Endometrial microvascular endothelial cells (primary cell): ENCODE data around the gene CCNF. TPM values are rescaled to one million over a fixed set of nuclear protein-coding genes. Genes with fewer than 3 reads are reported as not detected.

ENCODE experiments used
- in situ Hi-C: cut with HindIII; loops from 2 replicates; pipeline ENCODE4 v1.10.0; 2017; ENCODE audit warnings: low sequenced_read_pairs, low pct_unique_long_range_greater_than_20kb; ENCODE audit errors: inconsistent ontology term
- total RNA-seq: library from RNA; depleted of rRNA; stranded (reverse); fragments of >200 nt; gene quantifications from one replicate; pipeline ENCODE4 v1.2.3, GENCODE V29; 2015; ENCODE audit errors: inconsistent ontology term

The CCNF gene
- total RNA-seq, 1 donor from 2014 or later, result 43.1 TPM

DNA sequence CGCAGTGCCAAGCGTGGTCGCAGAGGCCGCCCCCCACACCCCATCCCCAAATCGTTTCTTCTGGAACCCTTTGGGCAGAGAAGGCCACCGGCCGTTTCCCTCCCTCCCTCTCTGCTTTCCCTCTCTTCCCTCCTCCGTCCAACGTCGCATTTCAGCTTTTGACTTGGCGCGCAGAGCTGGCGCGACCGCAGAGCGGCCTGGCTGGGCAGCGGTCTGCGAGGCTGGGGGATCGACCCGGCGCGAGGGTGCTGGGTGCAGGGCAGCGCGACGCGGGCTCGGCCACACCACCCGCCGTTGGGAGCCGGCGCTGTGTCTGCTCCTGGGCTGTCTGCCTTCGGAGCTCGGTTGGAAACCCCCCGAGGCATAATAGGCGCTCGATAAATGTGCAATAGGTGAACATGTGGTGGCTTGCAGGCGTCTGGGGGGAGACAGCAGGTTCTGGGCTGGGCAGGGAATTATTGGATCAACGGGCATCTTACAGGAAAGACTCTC, 39.0 kb downstream of the CCNF start:
- in situ Hi-C loops, result no loop called here

DNA sequence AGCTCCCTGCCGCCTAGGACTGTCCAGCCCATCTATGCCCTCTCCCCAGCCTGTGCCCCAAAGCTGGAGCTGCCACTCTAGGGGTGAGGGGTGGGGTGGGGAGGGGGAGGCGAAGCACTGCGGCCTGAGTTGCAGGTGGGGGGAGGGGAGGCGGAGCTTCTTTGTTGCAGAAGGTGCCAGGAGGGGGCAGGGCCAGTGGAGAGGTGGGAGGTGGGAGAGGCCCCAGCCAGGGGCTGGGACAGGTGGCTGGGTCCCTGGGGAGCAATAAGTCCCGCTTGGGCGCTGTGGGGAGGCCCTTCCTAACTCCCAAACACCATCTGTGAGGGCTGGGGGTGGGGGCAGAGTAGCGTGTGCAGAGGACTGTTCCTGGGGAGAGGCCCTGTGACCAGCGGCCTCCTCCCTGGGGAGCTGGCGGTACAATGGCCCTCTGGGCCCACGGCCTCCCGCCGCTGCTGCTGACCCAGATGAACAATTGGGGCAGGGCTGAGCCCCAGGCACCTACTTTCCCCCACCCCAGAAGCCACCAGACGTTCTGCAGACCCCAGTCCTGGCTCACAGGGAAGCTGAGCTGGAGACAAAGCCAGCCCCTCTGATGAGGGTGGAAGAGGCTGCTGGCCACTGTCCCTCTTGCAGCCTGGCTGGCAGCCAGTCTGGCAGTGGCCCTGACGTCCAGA, 39.6 kb downstream of the CCNF start:
- in situ Hi-C loops, result no loop called here

DNA sequence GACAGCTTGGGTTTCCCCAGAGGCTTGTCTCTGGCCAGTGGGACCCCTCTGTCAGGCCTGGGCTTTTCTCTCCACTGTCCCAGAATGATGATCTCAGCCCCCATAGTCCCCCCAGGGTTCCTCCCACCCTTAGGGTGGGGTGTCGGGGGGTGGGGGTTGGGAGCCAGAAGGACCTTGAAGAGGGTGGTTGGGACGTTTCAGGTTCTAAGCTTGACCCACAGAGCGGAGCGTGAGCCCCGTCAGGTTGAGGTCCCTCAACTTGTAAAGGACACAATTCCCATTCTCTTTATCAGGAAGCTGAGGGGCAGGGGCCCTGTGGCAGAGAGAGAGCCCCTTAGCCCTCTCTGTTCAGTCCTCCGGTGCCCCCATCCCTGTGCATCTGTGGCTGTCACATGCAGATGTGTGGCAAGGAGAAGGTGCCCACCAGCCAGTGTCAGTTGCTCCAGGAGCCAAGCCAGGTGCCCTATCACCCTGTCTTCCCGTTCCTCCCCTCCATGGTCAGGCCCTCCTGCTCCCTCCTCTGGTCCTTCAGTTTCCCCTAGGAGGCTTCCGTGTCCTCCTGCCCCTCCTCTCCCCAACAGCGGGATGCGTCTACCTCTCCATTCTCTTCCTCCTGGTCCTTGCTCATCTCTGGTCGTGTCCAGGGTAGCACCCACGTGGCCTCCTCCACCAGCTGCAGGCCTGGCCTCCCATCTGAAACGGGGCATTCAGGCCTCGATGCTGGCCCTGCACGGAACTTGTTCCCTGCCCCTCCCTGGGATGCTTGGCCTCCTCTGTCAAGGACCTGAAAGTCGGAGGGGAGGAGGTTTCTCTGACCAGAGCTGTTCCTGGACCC, 40.4 kb downstream of the CCNF start:
- in situ Hi-C loops, result no loop called here

DNA sequence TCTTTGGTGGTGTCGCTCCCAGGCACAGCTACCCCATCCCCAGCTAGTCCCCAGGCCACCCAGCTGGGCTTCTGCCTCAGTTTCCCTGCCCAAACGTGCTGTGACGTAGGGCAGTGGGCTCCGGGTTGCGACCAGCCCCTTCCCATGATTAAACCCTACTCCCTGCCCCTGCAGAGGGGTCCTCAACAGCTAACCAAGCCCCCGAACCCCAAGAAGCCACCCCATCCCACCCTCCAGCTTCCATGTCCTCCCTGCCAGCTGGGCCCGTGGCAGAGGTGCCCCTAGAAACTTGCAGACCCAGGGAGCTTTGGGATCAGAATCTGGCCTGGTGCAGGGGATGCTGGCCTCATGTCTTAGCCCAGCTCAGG, 41.0 kb downstream of the CCNF start:
- in situ Hi-C loops, result no loop called here

DNA sequence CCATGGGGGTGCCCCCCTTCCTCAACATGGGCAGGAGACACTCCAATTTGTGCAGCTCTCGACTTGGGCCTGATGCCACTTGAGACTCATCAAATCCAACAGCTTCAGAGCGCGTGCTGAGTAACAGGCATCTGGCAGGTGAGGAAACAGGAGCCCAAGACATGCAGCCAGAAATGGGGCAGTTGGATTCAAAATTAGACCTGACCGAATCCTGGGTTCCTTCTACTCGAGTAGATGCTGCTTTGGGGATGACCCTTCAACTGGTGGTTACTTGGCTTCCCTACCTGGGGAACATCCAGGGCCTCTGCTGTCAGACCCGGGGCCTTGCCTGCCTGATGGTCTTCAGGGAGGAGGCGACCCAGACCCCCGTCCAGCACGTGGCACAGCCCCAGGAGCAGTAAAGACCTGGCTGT, 41.4 kb downstream of the CCNF start:
- in situ Hi-C loops, result no loop called here

DNA sequence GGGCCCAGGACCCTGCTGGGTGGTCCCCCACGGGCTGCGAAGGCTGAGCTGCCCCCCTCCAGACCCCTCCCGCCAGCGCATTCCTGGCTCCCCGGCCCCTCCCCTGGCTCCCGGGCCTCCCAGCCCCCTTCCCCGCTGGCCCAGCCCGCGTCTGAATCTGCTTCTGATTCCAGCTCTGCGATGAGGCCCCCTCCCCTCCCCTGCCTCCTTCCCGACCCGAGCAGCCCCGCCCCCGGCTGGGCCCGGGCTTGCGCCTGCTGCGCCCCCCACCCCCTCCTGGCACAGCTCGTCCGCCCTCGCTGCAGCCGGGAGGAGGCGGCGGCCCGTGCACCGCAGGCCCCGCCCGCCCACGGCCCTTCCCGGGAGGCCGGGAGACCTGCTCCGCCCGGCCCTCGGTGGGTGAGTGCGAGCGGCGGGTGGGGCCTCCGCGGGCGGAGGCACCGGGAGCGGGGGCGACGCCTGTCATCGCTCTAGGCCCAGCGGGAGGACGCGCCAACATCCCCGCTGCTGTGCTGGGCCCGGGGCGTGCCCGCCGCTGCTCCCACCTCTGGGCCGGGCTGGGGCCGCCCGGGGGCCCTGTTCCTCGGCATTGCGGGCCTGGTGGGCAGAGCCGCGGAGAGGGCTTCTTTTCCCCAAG, 41.9 kb downstream of the CCNF start, which contains the start of gene NTN3:
Gene NTN3 (plus strand): TSS at position 282 of the 637 bp plus-strand sequence. CDS start 405 bp downstream, outside the sequence.
- in situ Hi-C loops, result no loop called here

DNA sequence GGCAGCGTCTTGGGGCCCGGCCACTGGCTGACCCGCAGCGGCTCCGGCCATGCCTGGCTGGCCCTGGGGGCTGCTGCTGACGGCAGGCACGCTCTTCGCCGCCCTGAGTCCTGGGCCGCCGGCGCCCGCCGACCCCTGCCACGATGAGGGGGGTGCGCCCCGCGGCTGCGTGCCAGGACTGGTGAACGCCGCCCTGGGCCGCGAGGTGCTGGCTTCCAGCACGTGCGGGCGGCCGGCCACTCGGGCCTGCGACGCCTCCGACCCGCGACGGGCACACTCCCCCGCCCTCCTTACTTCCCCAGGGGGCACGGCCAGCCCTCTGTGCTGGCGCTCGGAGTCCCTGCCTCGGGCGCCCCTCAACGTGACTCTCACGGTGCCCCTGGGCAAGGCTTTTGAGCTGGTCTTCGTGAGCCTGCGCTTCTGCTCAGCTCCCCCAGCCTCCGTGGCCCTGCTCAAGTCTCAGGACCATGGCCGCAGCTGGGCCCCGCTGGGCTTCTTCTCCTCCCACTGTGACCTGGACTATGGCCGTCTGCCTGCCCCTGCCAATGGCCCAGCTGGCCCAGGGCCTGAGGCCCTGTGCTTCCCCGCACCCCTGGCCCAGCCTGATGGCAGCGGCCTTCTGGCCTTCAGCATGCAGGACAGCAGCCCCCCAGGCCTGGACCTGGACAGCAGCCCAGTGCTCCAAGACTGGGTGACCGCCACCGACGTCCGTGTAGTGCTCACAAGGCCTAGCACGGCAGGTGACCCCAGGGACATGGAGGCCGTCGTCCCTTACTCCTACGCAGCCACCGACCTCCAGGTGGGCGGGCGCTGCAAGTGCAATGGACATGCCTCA, 42.6 kb downstream of the CCNF start:
- in situ Hi-C loops, result no loop called here

DNA sequence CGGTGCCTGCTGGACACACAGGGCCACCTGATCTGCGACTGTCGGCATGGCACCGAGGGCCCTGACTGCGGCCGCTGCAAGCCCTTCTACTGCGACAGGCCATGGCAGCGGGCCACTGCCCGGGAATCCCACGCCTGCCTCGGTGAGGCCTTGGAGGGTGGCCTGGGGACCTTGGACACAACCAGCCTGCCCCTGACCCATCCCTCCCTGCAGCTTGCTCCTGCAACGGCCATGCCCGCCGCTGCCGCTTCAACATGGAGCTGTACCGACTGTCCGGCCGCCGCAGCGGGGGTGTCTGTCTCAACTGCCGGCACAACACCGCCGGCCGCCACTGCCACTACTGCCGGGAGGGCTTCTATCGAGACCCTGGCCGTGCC, 43.2 kb downstream of the CCNF start:
- in situ Hi-C loops, result no loop called here

DNA sequence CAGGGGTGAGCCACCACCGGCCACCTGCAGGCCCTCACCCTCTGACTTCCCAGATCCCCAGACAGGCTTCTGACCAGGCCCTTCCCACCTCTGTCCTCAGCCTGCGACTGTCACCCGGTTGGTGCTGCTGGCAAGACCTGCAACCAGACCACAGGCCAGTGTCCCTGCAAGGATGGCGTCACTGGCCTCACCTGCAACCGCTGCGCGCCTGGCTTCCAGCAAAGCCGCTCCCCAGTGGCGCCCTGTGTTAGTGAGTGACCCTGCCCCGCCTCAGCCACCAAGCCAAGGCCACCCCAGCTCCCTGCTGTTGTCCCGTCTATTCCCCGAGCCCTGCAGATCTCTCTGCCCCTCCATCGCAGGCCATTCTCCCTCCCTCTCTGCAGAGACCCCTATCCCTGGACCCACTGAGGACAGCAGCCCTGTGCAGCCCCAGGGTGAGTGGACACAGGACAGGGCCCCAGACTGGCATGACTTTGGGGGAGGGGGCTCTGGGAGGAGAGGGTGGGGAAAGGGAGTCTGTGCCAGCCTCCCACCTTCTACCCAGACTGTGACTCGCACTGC, 43.7 kb downstream of the CCNF start:
- in situ Hi-C loops, result no loop called here

DNA sequence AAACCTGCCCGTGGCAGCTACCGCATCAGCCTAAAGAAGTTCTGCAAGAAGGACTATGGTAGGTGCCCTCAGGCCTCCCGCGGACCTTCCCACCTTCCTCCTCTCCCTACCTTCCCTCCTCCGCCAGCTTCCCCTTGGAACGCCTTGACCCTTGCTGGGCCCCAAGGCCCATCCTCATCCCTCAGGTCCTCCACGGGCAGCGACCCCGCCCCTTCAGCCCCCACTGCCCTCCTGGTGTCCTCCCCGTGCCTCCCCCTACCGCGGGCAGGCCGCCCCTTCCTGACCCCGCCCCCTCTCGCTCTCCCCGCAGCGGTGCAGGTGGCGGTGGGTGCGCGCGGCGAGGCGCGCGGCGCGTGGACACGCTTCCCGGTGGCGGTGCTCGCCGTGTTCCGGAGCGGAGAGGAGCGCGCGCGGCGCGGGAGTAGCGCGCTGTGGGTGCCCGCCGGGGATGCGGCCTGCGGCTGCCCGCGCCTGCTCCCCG, 44.2 kb downstream of the CCNF start:
- in situ Hi-C loops, result no loop called here

DNA sequence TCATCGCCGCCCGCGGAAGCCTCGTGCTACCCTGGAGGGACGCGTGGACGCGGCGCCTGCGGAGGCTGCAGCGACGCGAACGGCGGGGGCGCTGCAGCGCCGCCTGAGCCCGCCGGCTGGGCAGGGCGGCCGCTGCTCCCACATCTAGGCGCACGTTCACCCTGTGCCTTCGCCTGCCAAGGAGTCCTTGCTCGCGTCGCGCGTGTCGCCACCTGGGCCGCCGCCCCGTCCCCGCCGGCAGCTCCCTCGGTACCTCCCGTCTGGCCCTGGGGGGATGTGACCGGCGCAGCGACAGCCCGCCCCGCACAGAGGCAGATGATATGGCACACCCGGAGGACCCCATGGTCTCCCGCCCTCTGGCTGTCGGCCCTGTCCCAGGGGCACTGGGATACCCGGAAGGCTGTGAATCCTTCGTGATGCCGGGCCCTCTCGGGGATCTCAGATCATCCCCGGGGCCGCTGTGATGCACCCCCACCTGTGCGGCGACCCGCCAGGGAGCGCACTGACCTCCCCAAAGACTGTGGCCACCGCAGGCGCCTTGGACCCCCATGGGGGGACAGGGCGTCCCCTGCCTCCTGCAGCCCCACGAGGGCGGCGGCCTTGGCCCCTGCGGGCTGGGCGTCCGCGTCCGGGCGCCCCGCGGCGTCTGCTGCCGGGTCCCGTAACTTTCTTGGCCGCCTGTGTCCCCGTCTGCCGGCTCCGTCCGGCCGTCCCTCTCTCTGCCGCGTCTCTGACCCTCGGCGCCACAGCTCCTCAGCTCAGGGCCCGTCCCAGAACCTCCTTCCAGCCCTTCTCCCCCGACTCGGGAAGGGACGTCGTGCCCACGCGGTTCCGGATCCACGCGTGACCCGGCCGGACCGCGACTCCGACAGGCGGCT, 45.0 kb downstream of the CCNF start:
- in situ Hi-C loops, result no loop called here

DNA sequence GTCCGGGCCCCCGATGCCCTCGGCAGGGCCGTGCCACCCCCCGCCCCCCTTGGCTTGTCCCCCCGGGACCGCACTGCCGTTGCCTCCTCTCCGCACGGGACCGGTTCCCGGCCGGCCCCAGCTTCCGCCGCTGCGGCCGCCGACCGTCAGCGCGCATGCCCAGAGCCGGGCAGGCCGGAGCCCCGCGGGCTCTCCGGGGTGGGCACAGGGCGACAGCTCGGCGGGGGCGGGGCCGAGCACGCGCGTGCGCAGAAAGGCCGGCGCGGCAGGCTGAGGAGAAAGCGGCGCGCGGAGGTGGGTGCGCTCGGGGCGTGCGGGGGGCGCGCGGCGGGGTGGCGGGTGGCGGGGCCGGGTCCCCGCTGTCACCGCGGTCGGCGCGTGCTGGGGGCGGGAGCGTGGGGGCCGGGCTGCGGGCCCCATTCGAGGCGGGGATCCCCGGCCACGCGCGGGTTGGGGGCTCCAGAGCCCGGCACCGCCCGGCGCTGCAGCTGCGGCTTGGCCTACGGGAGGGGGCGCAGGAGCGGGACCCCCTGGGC, 45.7 kb downstream of the CCNF start, which contains the start of gene TBC1D24:
Gene TBC1D24 (plus strand): TSS at position 251 of the 536 bp plus-strand sequence. CDS start 21,022 bp downstream, outside the sequence.
- in situ Hi-C loops, result no loop called here

DNA sequence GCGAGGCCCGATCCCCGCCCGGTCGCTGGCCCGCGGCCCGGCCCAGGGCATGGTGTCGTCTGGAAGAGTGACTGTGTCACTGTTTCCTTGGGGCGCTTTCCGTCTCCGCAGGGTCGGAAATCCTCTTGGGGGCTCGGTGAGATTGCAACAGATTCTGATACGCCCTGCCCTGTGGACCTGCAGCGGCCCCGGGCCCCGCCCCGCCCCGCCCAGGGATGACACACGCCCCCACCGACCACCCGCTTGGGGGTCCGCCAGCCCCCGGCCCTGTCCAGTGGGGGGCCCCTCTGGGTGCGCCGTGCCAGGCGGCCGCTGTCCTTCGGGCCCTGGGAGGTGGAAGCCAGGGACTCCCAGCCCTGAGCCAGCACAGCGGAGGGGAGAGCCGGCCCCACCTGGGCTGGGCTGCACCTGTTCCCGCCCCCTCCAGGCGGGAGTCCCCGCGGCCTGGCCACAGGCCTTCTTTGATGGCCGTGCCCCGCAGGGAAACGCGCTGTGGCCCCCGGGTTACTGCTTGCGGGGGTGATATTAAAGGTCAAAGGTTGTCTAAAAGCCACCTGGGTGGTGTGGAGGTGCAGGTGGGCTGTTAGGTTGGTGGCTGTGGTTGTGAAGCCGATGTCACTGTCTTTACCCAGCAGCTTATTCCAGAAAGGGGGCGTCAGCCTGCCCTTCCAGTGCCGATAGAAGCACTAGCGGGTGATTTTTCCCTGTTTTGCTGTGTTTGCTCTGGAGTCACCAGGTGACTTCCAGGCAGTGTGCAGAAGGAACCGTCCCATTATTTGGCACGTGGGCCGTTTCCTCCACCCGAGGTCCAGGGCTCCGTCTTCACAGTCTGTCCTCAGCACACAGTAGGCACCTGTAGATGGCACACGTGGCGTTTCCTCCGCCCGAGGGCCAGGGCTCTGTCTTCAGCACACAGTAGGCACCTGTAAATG, 46.4 kb downstream of the CCNF start:
- in situ Hi-C loops, result no loop called here

DNA sequence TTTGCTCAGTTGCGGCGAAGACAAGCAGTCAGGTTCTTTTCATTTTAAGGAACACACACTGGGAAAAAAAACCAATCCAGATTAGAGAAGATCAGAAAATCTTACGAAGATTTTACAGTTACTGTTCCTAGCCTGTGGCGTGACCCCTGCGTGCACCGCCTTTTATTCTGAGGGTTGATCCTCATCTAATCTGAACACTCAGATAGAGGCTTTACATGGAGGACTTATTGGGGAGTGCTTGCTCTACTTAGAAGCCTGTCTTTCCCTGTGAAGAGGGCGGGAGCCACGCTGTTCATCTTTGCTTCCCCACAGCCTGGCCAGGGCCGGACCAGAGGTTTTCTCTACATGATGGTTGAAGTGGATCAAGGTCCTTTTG, 47.1 kb downstream of the CCNF start:
- in situ Hi-C loops, result no loop called here

DNA sequence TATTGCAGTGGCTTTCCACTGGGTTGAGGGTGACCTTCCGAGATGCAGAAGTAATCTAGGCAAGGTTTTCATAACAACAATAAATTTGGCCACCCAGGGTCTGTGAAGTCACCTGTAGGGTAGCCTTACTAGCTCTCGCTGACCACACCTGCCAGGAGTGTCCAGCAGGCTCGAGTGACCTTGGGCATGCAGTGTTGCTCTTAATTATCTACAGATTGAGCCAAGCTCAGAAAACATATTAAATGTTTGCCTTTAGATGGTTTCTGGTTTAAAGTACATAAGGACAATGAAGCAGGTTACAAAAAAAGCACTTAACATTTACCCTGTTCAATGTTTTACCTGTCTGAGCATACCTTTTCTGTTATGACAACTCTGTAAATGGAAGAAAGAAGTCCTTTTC, 47.5 kb downstream of the CCNF start:
- in situ Hi-C loops, result no loop called here

DNA sequence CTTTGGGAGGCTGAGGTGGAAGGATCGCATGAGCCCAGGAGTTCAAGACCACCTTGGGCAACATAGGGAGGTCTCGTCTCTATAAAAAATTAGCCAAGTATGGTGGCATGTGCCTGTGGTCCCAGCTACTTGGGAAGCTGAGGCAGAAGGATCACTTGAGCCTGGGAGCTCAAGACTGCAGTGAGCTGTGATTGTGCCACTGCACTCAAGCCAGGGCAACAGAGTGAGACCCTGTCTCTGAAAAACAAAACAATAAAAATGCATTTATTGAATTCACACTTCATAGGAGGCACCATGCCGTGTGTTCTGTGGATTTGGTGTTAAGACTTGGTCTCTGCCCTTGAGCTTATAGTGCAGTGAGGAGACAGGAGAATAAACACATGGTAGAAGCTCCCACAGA, 48.1 kb downstream of the CCNF start:
- in situ Hi-C loops, result no loop called here
